GM12891 (cell line): Measurements from ENCODE around the gene CABLES2.

Source experiments
- PAX5 ChIP-seq: IDR thresholded peaks from 2 replicates; pipeline ENCODE4 v1.6.1; 2011; ENCODE audit warnings: low read length, moderate library complexity, mild to moderate bottlenecking; ENCODE audit not compliant: insufficient read depth, severe bottlenecking
- POLR2A ChIP-seq: IDR thresholded peaks from 2 replicates; pipeline ENCODE4 v1.6.1; 2011; ENCODE audit warnings: low read depth, low read length, control low read depth
- POLR2AphosphoS5 ChIP-seq: IDR thresholded peaks from 2 replicates; pipeline ENCODE4 v1.6.1; 2011; ENCODE audit warnings: low read depth, low read length, control low read depth
- POU2F2 ChIP-seq: IDR thresholded peaks from 2 replicates; pipeline ENCODE4 v1.6.1; 2011; ENCODE audit warnings: low read depth, mild to moderate bottlenecking, control low read depth, low read length, moderate library complexity
- SPI1 ChIP-seq: IDR thresholded peaks from 2 replicates; pipeline ENCODE4 v1.6.1; 2011; ENCODE audit warnings: low read depth, low read length, control low read depth
- TAF1 ChIP-seq: IDR thresholded peaks from 2 replicates; pipeline ENCODE4 v1.6.1; 2011; ENCODE audit warnings: low read depth, low read length, control low read depth

- TF ChIP-seq POLR2A (no peak), POLR2AphosphoS5 (no peak), POU2F2 (no peak), SPI1 (no peak), TAF1 (no peak), PAX5 (no peak)
These were observed 13.8 kb downstream of the CABLES2 start for GRCh38 chr20:62393335-62393665.
